NCI-H1105 treated with DMSO at 0.1 percent for 48 hours (cell line): ENCODE results near the gene TBC1D4.

ENCODE experiments used
- DNase-seq: peaks from one replicate; lab custom pipeline; 2025; lab: John Stamatoyannopoulos, UW

Gene TBC1D4, protein sequence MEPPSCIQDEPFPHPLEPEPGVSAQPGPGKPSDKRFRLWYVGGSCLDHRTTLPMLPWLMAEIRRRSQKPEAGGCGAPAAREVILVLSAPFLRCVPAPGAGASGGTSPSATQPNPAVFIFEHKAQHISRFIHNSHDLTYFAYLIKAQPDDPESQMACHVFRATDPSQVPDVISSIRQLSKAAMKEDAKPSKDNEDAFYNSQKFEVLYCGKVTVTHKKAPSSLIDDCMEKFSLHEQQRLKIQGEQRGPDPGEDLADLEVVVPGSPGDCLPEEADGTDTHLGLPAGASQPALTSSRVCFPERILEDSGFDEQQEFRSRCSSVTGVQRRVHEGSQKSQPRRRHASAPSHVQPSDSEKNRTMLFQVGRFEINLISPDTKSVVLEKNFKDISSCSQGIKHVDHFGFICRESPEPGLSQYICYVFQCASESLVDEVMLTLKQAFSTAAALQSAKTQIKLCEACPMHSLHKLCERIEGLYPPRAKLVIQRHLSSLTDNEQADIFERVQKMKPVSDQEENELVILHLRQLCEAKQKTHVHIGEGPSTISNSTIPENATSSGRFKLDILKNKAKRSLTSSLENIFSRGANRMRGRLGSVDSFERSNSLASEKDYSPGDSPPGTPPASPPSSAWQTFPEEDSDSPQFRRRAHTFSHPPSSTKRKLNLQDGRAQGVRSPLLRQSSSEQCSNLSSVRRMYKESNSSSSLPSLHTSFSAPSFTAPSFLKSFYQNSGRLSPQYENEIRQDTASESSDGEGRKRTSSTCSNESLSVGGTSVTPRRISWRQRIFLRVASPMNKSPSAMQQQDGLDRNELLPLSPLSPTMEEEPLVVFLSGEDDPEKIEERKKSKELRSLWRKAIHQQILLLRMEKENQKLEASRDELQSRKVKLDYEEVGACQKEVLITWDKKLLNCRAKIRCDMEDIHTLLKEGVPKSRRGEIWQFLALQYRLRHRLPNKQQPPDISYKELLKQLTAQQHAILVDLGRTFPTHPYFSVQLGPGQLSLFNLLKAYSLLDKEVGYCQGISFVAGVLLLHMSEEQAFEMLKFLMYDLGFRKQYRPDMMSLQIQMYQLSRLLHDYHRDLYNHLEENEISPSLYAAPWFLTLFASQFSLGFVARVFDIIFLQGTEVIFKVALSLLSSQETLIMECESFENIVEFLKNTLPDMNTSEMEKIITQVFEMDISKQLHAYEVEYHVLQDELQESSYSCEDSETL (N-terminal part only)

DNA sequence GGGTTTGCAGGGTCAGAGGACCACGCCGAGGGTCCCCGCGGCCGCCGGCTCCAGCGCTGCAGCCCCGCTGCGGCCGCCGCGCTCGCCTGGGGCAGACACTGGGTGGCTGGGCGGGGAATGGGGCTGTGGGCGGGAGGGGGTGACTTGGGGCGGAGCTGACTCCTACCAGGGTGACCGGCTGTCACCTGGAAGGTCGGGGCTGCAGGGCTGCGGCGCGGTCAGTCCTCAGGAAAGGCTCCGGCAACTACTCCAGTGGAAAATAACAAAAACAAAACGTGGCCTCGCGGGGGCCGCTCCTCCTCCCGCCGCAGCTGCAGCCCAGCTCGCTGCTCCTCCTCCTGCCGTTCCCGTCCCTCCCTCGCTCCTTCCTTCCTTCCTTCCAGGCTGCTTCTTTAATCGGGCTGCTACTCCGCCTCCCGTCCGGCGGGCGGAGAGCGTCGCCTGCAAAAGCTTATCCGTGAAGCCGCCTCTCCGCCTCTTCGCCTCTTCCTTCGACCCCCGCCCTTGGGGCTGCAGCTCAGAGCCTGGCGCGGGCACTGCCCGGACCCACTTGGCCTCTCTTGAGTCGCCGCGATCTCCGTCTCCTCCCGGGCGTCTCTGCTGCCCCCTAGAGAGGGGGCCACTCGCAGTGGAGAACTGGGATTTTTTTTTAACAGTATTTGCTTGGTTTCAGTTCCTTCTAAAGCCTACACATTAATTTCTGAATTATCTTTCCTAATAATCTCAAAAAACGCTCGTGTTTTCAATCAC, at the start of gene TBC1D4:
Gene TBC1D4 (minus strand): TSS at position 100 of the 750 bp plus-strand sequence. CDS start 402 bp downstream, outside the sequence.
- peak; percentile 71 for DNase-seq

DNA sequence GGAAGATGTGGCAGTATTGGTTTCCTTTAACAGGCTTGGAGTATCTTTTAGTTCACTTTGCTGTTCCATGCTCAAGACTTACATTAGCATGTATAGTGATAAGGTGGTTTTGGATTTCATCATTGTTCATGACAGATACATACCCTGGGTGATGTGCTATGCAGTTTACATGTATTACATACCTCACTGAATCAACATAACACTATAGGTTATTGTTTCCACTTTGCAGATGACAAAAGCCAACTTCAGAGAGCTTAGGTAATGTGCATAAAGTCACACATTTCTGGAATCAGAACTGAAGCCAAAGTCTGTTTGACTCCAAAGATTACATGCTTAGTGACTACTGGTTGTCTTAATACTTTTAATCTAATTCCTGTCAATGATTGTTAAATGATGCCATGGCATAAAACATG, 48.6 kb upstream of the TBC1D4 start:
- DNase-seq: no peak

DNA sequence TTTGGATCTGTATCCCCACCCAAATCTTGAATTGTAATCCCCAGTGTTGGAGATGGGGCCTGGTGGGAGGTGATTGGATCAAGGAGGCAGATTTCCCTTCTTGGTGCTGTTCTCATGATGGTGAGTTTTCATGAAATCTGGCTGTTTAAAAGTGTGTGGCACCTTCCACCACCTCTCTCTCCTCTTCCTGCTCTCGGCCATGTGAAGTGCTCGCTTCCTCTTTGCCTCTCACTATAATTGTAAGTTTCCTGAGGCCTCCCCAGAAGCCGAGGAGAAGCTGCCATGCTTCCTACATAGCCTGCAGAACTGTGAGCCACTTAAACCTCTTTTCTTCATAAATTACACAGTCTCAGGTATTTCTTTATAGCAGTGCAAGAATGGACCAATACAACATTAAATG, 40.0 kb upstream of the TBC1D4 start:
- DNase-seq: no peak

DNA sequence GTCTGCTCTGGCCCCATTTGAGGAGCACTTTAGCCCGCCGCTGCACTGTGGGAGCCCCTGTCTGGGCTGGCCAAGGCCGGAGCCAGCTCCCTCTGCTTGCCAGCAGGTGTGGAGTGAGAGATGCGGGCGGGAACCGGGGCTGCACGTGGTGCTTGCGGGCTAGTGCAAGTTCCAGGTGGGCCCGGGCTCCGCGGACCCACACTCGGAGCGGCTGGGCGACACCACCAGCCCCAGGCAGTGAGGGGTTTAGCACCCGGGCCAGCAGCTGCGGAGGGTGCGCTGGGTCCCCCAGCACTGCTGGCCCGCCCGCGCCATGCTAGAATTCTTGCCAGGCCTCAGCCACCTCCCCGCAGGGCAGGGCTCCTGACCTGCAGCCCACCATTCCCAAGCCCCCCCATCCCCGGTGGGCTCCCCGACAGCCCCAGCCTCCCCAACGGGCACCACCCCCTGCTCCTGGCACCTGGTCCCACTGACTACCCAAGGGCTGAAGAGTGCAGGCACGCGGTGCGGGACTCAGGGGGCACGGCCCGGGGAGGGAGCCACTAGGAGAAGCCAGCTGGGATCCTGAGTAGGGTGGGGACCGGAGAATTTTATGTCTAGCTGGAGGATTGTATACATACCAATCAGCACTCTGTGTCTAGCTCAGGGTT, 36.6 kb upstream of the TBC1D4 start:
- no peak for DNase-seq

DNA sequence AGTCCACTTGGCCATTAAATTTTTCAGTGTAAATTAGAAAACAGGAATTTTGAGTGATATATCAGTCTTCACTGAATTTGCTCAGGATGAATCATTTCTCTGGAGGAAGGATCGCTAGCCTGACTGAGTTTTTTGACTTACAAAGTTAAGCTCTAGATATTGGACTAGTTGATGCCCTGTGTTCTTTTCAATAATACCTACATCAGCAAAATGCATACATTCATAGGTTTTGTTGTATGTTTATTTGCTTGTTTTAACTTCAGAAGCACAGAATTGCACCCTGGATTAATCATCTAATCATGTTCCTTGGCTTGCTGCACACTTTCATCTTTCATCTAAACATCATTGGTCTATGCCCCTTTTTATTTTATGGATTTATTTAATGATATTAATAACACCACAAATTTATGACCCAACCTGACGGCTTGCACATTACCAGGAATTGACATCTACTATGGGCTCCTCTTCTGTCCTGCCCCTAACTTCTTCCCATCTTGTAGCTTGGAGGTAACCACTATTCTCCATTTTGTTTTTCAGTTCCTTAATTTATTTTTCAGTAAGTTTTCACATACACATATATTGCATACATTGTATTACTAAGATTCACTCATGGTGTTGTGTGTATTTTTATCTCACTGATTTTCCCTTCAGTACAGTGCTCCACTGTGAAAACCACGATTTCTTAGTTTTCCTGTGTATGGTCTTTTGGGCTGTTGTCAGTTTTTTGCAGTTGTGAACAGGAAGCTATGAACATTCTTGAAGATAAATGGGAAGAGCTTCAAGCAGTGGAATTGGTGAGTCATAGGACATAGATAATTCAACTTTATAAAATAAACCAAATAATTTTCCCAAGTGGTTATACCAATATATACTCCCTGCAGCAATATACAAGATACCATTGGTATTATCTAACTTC, 32.4 kb upstream of the TBC1D4 start:
- DNase-seq: no peak

DNA sequence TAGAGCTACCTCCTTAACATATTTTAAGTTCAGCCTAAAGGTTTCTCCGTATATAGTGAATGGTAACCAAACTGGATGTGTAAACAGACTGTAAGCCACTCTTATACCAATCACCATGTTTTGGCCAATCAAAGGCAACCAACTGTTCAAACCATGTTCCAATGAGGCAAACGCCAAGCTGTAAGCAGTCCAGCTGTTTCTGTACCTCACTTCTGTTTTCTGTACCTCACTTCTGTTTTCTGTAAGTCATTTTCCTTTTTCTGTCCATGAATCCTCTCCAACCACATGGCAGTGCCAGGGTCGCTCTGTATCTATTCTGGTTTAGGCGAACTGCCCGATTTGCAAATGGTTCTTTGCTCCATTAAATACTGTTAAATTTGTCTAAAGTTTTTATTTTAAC, 31.3 kb upstream of the TBC1D4 start:
- no peak for DNase-seq

DNA sequence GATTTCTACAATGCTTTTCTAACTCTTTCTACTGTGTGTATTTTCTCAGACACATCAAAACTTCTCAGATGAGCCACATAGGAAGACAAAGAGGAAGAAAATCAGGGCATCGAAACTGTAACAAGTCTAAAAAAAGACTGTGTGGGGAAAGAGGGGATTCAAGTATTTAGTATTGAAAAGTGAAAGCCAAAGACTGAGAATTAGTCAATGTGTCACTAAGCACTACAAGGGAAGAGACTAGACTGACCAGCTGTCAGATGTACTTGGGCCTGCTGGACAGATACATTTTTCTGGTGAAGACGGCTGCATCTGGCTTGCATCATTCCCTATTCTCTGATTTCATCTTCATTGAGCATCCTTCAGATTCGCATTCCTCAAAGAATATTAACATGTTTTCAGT, 30.3 kb upstream of the TBC1D4 start:
- DNase-seq: no peak

DNA sequence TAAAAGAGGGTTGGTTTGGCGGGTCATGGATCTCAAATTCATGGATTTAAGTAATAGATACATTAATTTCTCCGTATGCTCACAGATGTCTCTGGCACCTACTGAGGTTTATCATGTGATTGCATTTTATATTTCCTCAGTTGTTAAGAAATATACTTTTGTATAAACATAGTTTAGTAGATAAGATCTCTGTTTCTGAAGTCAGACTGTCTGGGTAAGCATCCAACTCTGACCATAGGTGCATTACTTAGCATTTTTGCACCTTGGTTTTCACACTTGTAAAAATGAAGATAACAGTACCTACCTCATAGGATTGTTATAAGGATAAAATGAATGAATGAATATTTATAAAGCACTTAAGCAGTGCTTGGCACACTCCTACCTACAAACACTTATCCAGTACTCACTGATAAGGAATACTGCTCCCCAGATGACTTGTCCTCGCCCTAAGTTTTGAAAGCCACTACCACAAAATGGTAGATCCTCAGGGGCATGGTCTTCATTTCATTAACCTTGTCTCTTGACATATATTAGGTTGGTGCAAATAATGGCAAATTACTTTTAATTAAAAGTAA, 29.2 kb upstream of the TBC1D4 start:
- DNase-seq: no peak

DNA sequence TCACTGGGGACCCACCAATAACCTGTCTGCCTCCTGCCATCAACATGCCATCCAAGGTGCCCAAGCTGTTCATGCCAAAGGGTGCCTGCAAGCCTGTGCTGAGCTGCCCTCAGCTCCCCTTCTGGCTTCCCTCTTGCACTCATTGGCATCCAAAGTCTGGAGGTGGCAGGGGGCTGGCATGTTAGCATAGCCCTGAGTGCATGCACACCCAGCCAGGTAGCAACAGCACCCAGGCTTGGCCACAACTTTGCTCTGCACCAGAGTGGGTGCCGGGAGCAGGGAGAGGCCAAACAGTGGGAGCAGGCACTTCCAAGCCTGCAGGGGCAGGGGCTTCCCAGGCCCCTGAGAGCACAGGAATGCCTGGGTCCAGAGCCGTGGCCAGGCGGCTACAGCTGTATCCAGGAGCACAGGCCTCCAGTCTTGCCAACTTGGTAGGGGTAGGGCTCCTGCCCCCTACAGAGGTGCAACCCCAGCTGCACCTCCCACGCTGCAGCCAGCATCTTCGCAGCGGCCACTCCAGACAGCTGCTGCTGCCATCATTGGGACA, 26.1 kb upstream of the TBC1D4 start:
- DNase-seq: no peak

DNA sequence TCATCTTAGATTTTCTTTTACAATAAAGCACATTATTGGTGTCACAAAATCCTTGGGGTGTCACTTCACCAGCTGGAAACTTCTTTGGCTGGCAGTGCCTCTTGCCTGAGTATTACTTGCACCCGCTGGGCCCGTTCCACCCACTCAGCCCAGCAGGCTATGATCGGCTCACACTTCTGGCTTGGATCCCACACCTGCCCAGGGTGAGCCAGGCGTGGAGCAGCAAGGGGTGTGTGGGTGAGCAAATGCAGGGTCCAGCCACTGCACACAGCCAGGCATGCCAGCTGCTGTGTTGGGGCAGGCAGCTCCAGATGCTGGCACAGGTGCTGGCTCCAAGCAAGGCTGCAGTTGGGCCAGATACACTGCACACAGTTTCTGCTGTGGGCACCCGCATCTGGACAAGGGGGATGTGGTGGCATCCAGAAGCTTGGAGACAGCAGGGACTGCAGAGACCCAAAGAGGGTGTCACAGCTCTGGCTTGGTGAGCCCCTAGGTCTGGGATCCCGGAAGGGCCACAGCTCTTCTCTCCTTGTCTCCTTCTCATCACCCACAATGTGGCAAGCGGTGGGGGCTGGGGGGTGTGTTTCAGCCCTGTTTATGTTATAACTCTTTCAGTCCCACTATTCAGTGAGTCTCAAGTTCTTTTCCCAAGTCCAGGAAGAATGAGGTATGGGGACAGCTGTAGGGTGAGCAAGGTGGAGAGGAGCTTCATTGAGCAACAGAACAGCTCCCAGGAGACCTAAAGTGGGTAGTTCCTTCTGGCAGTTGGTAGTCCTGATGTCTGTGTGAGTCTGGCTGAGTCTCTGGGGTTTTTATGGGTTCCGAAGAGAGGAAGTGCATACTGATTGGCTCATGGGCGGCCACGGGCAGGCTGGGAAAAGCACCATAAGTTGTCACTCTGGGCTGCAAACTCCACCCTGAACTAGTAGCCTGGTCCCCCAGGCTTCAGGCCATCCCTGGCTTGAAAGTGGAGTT, 25.3 kb upstream of the TBC1D4 start:
- peak; percentile 33 for DNase-seq

DNA sequence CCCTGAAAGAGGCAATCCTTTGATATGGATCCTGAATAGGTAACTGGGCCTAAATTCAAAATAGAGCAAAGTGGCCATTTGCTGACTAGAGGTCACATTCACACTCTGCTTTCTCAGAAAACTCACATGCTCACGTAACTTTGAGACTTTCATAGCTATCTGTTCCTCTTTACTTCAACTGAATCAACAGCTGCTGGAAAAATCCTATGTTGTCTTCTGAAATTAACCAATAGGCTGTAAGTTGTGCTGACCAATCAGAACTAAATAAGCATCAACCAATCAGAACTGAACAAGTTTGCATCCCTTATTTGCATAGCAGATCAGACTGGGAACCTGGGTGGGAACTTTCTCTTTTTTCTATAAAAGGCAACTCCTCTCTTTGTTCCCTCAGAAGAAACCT, 24.0 kb upstream of the TBC1D4 start:
- no peak for DNase-seq

DNA sequence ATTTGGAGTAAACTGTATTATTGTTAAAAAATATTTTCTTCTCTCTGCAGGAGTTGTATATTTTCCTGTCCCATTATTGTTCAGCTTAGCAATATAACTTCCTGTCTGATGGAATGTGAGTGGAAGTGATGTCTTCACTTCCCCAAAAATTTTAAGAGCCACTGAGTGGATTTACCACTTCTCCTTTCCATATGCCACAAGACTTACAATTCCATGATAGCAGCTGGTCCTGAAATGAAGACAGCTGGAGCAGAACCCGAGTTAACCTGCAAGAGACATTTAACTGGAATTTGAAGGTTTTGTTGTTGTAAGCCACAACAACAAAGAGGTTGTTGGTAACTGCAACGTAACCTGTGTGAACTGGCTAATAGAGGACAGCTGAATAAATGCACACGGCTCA, 23.4 kb upstream of the TBC1D4 start:
- DNase-seq: no peak

DNA sequence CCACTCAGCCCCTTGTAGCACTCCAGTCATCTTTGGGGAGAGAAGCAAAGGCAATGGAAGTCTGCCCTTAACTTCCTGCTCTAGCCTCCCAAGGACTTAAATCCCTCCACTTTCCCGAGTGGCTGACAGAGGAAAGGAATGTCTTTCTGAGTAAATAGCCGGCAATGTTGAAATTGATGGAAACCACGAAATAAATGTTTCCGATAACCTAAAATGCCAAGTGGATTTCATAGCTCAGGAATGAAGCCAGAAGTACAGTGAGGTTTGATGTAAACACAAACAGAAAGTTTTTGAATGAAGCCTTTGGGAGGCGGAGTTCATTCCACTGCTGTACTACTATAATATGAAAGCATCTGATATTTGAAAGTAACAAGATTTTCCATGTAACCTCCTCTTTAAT, 14.0 kb upstream of the TBC1D4 start:
- DNase-seq: no peak

DNA sequence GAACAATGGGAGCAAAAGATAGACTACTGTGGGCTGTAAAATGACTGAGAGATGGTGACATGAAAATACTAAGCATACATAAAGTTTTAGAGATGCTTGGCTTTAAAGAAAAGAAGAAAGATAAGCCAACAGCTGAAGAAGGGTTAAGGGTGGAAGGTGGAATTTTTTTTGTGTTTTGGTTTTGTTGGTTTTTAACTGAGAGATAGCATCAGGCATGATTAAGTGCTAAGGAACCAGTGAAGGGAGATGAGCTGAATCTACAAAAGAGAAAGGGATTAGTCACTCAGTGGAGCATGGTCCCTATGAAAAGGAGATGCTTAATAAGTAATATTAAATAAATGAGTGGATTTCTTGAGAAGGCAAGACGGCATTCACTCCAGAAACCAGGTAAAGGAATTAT, 12.5 kb upstream of the TBC1D4 start:
- DNase-seq: no peak

DNA sequence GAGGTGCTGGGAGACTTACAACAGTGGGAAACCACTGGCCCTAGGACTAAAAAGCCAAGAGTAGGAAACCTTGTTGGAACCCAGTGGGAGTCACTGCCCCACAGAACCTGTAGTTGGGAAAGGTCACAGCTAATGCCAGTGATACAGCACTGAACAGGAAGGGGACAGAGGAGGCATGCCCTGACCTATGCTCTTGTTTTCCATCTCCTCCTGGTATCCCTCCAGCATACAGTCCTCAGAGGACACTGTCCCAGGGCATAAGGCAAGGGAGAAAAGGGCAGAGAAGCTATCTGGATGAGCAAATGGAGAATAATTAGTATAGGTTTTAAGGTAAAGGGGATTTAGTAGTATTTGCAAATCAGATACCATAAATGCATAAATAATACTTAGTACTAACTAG, 11.2 kb upstream of the TBC1D4 start:
- no peak for DNase-seq

DNA sequence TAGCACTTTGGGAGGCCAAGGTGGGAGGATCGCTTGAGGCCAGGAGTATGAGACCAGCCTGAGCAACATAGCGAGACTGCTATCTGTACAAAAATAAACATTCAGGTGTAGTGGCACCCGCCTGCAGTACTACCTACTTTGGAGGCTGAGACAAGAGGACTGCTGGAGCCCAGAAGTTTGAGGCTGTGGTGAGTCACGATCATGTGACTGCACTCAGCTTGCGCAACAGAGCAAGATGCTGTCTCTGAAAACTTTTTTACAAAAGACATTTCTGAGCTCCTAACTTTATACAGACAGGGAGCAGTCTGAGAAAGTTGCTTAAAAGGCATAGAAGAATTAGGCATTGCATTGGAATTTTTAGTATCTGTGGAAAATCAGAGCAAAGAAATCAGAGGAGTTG, 10.4 kb upstream of the TBC1D4 start:
- no peak for DNase-seq

DNA sequence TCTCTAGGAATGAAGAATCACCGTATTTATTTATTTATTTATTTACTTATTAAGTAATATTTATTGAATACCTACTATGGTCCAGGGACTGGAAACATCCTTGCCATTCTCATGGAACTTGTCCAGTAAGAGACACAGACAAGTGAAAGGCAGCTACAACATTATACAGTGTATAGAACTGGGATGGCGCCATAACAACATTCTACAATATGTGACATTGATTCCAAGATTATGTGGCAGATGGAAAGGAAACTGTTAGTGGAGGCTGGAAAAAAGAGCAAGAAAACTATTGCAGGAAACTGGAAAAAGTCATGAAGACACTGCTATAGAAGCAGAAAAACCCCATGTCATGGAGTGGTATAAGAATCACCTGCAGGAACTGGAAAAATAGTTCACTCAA, 9.4 kb upstream of the TBC1D4 start:
- DNase-seq: no peak
